Subcutaneous abdominal adipose tissue (tissue), 5 donors: ENCODE data around the gene MDM4.
A peak's percentile ranks its signal among the peaks of the same experiment; 100 is the strongest.

Experiments used
- H3K27ac ChIP-seq: one replicate; pipeline ENCODE4 v1.7.0; 2013; ENCODE audit warnings: low read depth, mild to moderate bottlenecking, inconsistent platforms, low read length, moderate library complexity
- H3K27me3 ChIP-seq, 5 donors: one replicate each; pipeline ENCODE4 v1.7.0; 2013; ENCODE audit warnings: low read length in 5 of 5, inconsistent platforms in 1 of 5; ENCODE audit not compliant: control insufficient read depth in 5 of 5, insufficient read depth in 4 of 5
- H3K36me3 ChIP-seq, 5 donors: one replicate each; pipeline ENCODE4 v1.7.0; 2013; ENCODE audit warnings: low read length in 5 of 5; ENCODE audit not compliant: control insufficient read depth in 5 of 5, insufficient read depth in 5 of 5
- H3K4me1 ChIP-seq, 5 donors: one replicate each; pipeline ENCODE4 v1.7.0; 2013; ENCODE audit warnings: low read length in 5 of 5, mild to moderate bottlenecking in 3 of 5, moderate library complexity in 1 of 5; ENCODE audit not compliant: control insufficient read depth in 5 of 5, insufficient read depth in 5 of 5
- H3K4me3 ChIP-seq, 5 donors: one replicate each; pipeline ENCODE4 v1.7.0; 2013; ENCODE audit warnings: low read length in 5 of 5, low read depth in 1 of 5
- H3K9ac ChIP-seq, 5 donors: one replicate each; pipeline ENCODE4 v1.7.0; 2013; ENCODE audit warnings: low read length in 5 of 5, mild to moderate bottlenecking in 4 of 5, moderate library complexity in 3 of 5
- H3K9me3 ChIP-seq, 5 donors: one replicate each; pipeline ENCODE4 v1.7.0; 2013; ENCODE audit warnings: low read length in 5 of 5; ENCODE audit not compliant: control insufficient read depth in 5 of 5
- donor health status: healthy.
- donor health status: healthy.
- donor health status: healthy.
- donor health status: healthy.
- donor health status: healthy.

MDM4 gene, protein sequence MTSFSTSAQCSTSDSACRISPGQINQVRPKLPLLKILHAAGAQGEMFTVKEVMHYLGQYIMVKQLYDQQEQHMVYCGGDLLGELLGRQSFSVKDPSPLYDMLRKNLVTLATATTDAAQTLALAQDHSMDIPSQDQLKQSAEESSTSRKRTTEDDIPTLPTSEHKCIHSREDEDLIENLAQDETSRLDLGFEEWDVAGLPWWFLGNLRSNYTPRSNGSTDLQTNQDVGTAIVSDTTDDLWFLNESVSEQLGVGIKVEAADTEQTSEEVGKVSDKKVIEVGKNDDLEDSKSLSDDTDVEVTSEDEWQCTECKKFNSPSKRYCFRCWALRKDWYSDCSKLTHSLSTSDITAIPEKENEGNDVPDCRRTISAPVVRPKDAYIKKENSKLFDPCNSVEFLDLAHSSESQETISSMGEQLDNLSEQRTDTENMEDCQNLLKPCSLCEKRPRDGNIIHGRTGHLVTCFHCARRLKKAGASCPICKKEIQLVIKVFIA

GRCh38 chr1:204516180-204516879, at the start of gene MDM4:
Gene MDM4 (plus strand): TSS chr1:204516406. CDS start chr1:204525519, 9,113 bp downstream.
- Histone ChIP-seq H3K4me3 (peak within 1 kb of the TSS; percentile 83 to 98 (median 92)), H3K36me3 (peaks cover 0 to 13% (median 4%) of the 10 kb centered on the region in 5 donors), H3K4me1 (peaks cover 0 to 42% (median 33%) of the 10 kb centered on the region in 5 donors), H3K9ac (peak within 1 kb of the TSS; percentile 72 to 98 (median 75)), H3K27me3 (no peaks in the 10 kb centered on the region), H3K27ac (peak within 1 kb of the TSS; percentile 95), H3K9me3 (no peaks in the 10 kb centered on the region)

GRCh38 chr1:204466416-204467405, 49.5 kb upstream of the MDM4 start:
- Histone ChIP-seq H3K27me3 (no peaks in the 10 kb centered on the region), H3K4me3 (peak overlapping the region in 3 of 5 donors; percentile 11 to 24 (median 18)), H3K36me3 (peaks cover 0 to 40% (median 24%) of the 10 kb centered on the region in 5 donors), H3K9me3 (no peaks in the 10 kb centered on the region), H3K9ac (peak overlapping the region; percentile 17 to 51 (median 20)), H3K27ac (peak overlapping the region; percentile 64), H3K4me1 (peaks cover 32 to 79% (median 68%) of the 10 kb centered on the region in 5 donors)

GRCh38 chr1:204468206-204468605, 48.0 kb upstream of the MDM4 start:
- peaks cover 27 to 65% (median 53%) of the 10 kb centered on the region in 5 donors for H3K4me1 ChIP-seq
- no peak overlapping the region for H3K9ac ChIP-seq
- peaks cover 0 to 30% (median 18%) of the 10 kb centered on the region in 5 donors for H3K36me3 ChIP-seq

GRCh38 chr1:204468766-204469302, 47.4 kb upstream of the MDM4 start:
- H3K27ac ChIP-seq: peak overlapping the region; percentile 64
- peaks cover 0 to 26% (median 18%) of the 10 kb centered on the region in 5 donors for H3K36me3 ChIP-seq
- no peaks in the 10 kb centered on the region for H3K9me3 ChIP-seq
- H3K9ac ChIP-seq: peak overlapping the region in 1 of 5 donors; percentile 2
- H3K4me1 ChIP-seq: peaks cover 26 to 64% (median 51%) of the 10 kb centered on the region in 5 donors
- H3K4me3 ChIP-seq: no peak overlapping the region
- H3K27me3 ChIP-seq: no peaks in the 10 kb centered on the region

More at GRCh38 chr1:204468206-204468605, 48.0 kb upstream of the MDM4 start:
- H3K27me3 ChIP-seq: no peaks in the 10 kb centered on the region
- H3K4me3 ChIP-seq: no peak overlapping the region
- H3K9me3 ChIP-seq: no peaks in the 10 kb centered on the region
- peak overlapping the region; percentile 64 for H3K27ac ChIP-seq

- H3K27ac ChIP-seq: peak overlapping the region; percentile 64
- no peak overlapping the region for H3K4me3 ChIP-seq
- peaks cover 0 to 22% (median 15%) of the 10 kb centered on the region in 5 donors for H3K36me3 ChIP-seq
- H3K4me1 ChIP-seq: peaks cover 21 to 62% (median 46%) of the 10 kb centered on the region in 5 donors
- H3K9ac ChIP-seq: no peak overlapping the region
- no peaks in the 10 kb centered on the region for H3K27me3 ChIP-seq
- no peaks in the 10 kb centered on the region for H3K9me3 ChIP-seq
Observed at GRCh38 chr1:204469304-204469703, 46.9 kb upstream of the MDM4 start.

DNA sequence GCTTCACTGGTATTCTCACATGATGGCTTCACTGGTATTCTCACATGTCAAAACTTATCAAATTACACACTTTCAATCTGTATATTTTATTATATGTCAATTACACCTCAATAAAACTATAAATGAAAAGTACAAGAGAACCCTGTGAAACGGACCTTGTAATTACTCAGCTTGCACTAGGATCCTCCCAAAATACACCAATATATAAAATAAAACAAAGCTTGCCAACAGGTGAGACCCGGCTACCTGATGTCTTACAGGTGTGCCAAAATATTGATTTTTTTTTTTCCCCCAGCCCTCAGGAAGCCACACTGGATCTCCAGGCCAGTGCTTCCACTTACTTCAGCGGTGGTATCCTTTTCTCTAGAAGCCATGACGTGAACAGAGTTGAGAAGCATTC, 44.5 kb upstream of the MDM4 start:
- Histone ChIP-seq H3K9me3 (no peaks in the 10 kb centered on the region), H3K27ac (no peak overlapping the region), H3K9ac (no peak overlapping the region), H3K4me3 (no peak overlapping the region), H3K36me3 (peaks cover 0 to 18% (median 15%) of the 10 kb centered on the region in 5 donors), H3K27me3 (no peaks in the 10 kb centered on the region), H3K4me1 (peaks cover 8 to 61% (median 37%) of the 10 kb centered on the region in 5 donors)

- Histone ChIP-seq H3K27me3 (no peaks in the 10 kb centered on the region), H3K4me3 (no peak overlapping the region), H3K36me3 (peaks cover 0 to 18% (median 15%) of the 10 kb centered on the region in 5 donors), H3K9ac (no peak overlapping the region), H3K27ac (peak overlapping the region; percentile 14), H3K4me1 (peaks cover 12 to 63% (median 38%) of the 10 kb centered on the region in 5 donors), H3K9me3 (no peaks in the 10 kb centered on the region)
Observed at GRCh38 chr1:204472660-204473059, 43.5 kb upstream of the MDM4 start.

- H3K4me1 ChIP-seq: peaks cover 17 to 66% (median 46%) of the 10 kb centered on the region in 5 donors
- H3K9me3 ChIP-seq: no peaks in the 10 kb centered on the region
- peaks cover 0 to 12% (median 9%) of the 10 kb centered on the region in 5 donors for H3K36me3 ChIP-seq
- H3K27me3 ChIP-seq: no peaks in the 10 kb centered on the region
- peak overlapping the region; percentile 14 for H3K27ac ChIP-seq
- H3K4me3 ChIP-seq: no peak overlapping the region
- H3K9ac ChIP-seq: no peak overlapping the region
Observed at GRCh38 chr1:204473400-204473965, 42.7 kb upstream of the MDM4 start.
